SK-N-SH treated with all-trans-retinoic acid at 6 μM for 48 hours (cell line): ENCODE measurements around the gene CAST.

Experiments used
- ATAC-seq: fragments of 200-7000 bp; cut with Tn5 transposase; 3 replicates; pipeline ENCODE4 v1.9.1; 2020; ENCODE audit warnings: mild to moderate bottlenecking, moderate library complexity
- ARNTL ChIP-seq: fragments of 450-650 bp; formaldehyde crosslinking; IDR thresholded peaks from 2 replicates; pipeline ENCODE4 v1.5.0; 2020; ENCODE audit warnings: low read depth, mild to moderate bottlenecking, moderate library complexity, borderline replicate concordance
- BACH2 ChIP-seq: fragments of 250-450 bp; sonication (Bioruptor Pico); IDR thresholded peaks from 2 replicates; pipeline ENCODE4 v1.9.0; 2021; ENCODE audit warnings: mild to moderate bottlenecking, borderline replicate concordance
- CSDC2 ChIP-seq: fragments of 250-450 bp; sonication (Bioruptor Pico); IDR thresholded peaks from 2 replicates; pipeline ENCODE4 v1.5.0; 2020; ENCODE audit warnings: mild to moderate bottlenecking, moderate library complexity
- ESRRG ChIP-seq: fragments of 250-450 bp; sonication (Bioruptor Pico); IDR thresholded peaks from 2 replicates; pipeline ENCODE4 v1.6.1; 2021; ENCODE audit warnings: mild to moderate bottlenecking
- GLIS3 ChIP-seq: fragments of 250-450 bp; sonication (Bioruptor Pico); IDR thresholded peaks from 2 replicates; pipeline ENCODE4 v1.5.0; 2020; ENCODE audit warnings: mild to moderate bottlenecking, moderate library complexity
- ISL1 ChIP-seq: fragments of 250-450 bp; sonication (Bioruptor Pico); IDR thresholded peaks from 2 replicates; pipeline ENCODE4 v2.1.2; 2022; ENCODE audit warnings: mild to moderate bottlenecking, moderate library complexity
- OSR1 ChIP-seq: fragments of 250-450 bp; sonication (Bioruptor Pico); IDR thresholded peaks from 2 replicates; pipeline ENCODE4 v1.8.0; 2022; ENCODE audit warnings: moderate library complexity, mild to moderate bottlenecking, inconsistent platforms
- PATZ1 ChIP-seq: fragments of 250-450 bp; sonication (Bioruptor Pico); IDR thresholded peaks from 2 replicates; pipeline ENCODE4 v1.8.0; 2020; ENCODE audit warnings: mild to moderate bottlenecking, moderate library complexity, borderline replicate concordance
- POU6F1 ChIP-seq: fragments of 250-450 bp; sonication (Bioruptor Pico); IDR thresholded peaks from 2 replicates; pipeline ENCODE4 v1.8.0; 2021; ENCODE audit warnings: low read depth, mild to moderate bottlenecking, moderate library complexity, borderline replicate concordance
- PPARA ChIP-seq: fragments of 250-450 bp; sonication (Bioruptor Pico); IDR thresholded peaks from 2 replicates; pipeline ENCODE4 v1.5.0; 2020; ENCODE audit warnings: mild to moderate bottlenecking, borderline replicate concordance
- RARB ChIP-seq: fragments of 250-450 bp; sonication (Bioruptor Pico); IDR thresholded peaks from 2 replicates; pipeline ENCODE4 v1.8.0; 2021; ENCODE audit warnings: mild to moderate bottlenecking, moderate library complexity
- SNAI2 ChIP-seq: fragments of 250-450 bp; sonication (Bioruptor Pico); IDR thresholded peaks from 2 replicates; pipeline ENCODE4 v1.5.0; 2020; ENCODE audit warnings: mild to moderate bottlenecking, moderate library complexity
- TCF4 ChIP-seq: fragments of 250-450 bp; sonication (Bioruptor Pico); IDR thresholded peaks from 2 replicates; pipeline ENCODE4 v1.8.0; 2021; ENCODE audit warnings: mild to moderate bottlenecking, moderate library complexity, borderline replicate concordance
- TOX ChIP-seq: fragments of 250-450 bp; sonication (Bioruptor Pico); IDR thresholded peaks from 2 replicates; pipeline ENCODE4 v1.8.0; 2021; ENCODE audit warnings: mild to moderate bottlenecking, moderate library complexity, borderline replicate concordance
- TSHZ2 ChIP-seq: fragments of 250-450 bp; sonication (Bioruptor Pico); IDR thresholded peaks from 2 replicates; pipeline ENCODE4 v1.5.0; 2020; ENCODE audit warnings: mild to moderate bottlenecking, moderate library complexity
- ZC3H10 ChIP-seq: fragments of 250-450 bp; sonication (Bioruptor Pico); IDR thresholded peaks from 2 replicates; pipeline ENCODE4 v1.5.1; 2021; ENCODE audit warnings: mild to moderate bottlenecking, moderate library complexity
- ZFP3 ChIP-seq: fragments of 250-450 bp; sonication (Bioruptor Pico); IDR thresholded peaks from 2 replicates; pipeline ENCODE4 v1.5.0; 2020; ENCODE audit warnings: mild to moderate bottlenecking, moderate library complexity
- ZFP30 ChIP-seq: fragments of 450-650 bp; formaldehyde crosslinking; IDR thresholded peaks from 2 replicates; pipeline ENCODE4 v1.5.0; 2022; ENCODE audit warnings: mild to moderate bottlenecking, moderate library complexity
- ZNF565 ChIP-seq: fragments of 450-650 bp; formaldehyde crosslinking; conservative IDR thresholded peaks from 2 replicates; pipeline ENCODE4 v1.5.0; 2020; ENCODE audit warnings: low read depth, mild to moderate bottlenecking, moderate library complexity
- ZNF70 ChIP-seq: fragments of 450-650 bp; formaldehyde crosslinking; IDR thresholded peaks from 2 replicates; pipeline ENCODE4 v1.5.0; 2020; ENCODE audit warnings: mild to moderate bottlenecking, moderate library complexity
- ZNF8 ChIP-seq: fragments of 450-650 bp; formaldehyde crosslinking; IDR thresholded peaks from 2 replicates; pipeline ENCODE4 v1.5.0; 2020; ENCODE audit warnings: mild to moderate bottlenecking, moderate library complexity
- TF ChIP-seq, protein P1 (sequence below): fragments of 250-450 bp; sonication (Bioruptor Pico); IDR thresholded peaks from 2 replicates; pipeline ENCODE4 v1.5.1; 2020; ENCODE audit warnings: low read depth, mild to moderate bottlenecking, moderate library complexity

The CAST gene

GRCh38 chr5:96636046-96636445 lies 26.1 kb upstream of the CAST start:
- TF ChIP-seq ZFP30 (CRISPR knock-in tag) (no peak), ARNTL (CRISPR knock-in tag) (no peak), ZC3H10 (CRISPR knock-in tag) (no peak), ISL1 (CRISPR knock-in tag) (no peak), OSR1 (CRISPR knock-in tag) (no peak), TOX (no peak), TCF4 (CRISPR knock-in tag) (no peak), RARB (CRISPR knock-in tag) (no peak), ESRRG (CRISPR knock-in tag) (no peak), PATZ1 (no peak), TSHZ2 (CRISPR knock-in tag) (no peak), SNAI2 (no peak), ZNF8 (CRISPR knock-in tag) (no peak), CSDC2 (no peak), PPARA (CRISPR knock-in tag) (no peak), ZNF70 (CRISPR knock-in tag) (no peak), ZNF565 (CRISPR knock-in tag) (no peak), POU6F1 (CRISPR knock-in tag) (no peak), ZFP3 (CRISPR knock-in tag) (no peak)
- TF ChIP-seq, protein P1, sequence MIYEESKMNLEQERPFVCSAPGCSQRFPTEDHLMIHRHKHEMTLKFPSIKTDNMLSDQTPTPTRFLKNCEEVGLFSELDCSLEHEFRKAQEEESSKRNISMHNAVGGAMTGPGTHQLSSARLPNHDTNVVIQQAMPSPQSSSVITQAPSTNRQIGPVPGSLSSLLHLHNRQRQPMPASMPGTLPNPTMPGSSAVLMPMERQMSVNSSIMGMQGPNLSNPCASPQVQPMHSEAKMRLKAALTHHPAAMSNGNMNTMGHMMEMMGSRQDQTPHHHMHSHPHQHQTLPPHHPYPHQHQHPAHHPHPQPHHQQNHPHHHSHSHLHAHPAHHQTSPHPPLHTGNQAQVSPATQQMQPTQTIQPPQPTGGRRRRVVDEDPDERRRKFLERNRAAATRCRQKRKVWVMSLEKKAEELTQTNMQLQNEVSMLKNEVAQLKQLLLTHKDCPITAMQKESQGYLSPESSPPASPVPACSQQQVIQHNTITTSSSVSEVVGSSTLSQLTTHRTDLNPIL (CRISPR knock-in tag) = no peak
- no peak for ATAC-seq

- no peak for TF ChIP-seq ZNF565 (CRISPR knock-in tag)
- TF ChIP-seq GLIS3 = no peak
- TF ChIP-seq ZFP30 (CRISPR knock-in tag) = no peak
- TF ChIP-seq ZFP3 (CRISPR knock-in tag) = no peak
- no peak for TF ChIP-seq BACH2 (CRISPR knock-in tag)
- TF ChIP-seq PPARA (CRISPR knock-in tag) = no peak
- no peak for TF ChIP-seq TSHZ2 (CRISPR knock-in tag)
- TF ChIP-seq ISL1 (CRISPR knock-in tag) = no peak
- TF ChIP-seq PATZ1 = no peak
- no peak for TF ChIP-seq CSDC2
- TF ChIP-seq ARNTL (CRISPR knock-in tag) = no peak
- TF ChIP-seq TCF4 (CRISPR knock-in tag) = no peak
- no peak for TF ChIP-seq OSR1 (CRISPR knock-in tag)
- no peak for TF ChIP-seq ZNF70 (CRISPR knock-in tag)
- TF ChIP-seq ZC3H10 (CRISPR knock-in tag) = no peak
- no peak for TF ChIP-seq RARB (CRISPR knock-in tag)
- TF ChIP-seq SNAI2 = no peak
- TF ChIP-seq, protein P1 (CRISPR knock-in tag) = no peak
- no peak for ATAC-seq
These were observed 25.6 kb upstream of the CAST start for GRCh38 chr5:96636594-96636993.
